HEK293 (cell line): ENCODE data around the gene RAD51C.
A peak's percentile ranks its signal among the peaks of the same experiment; 100 is the strongest.

Experiments
- BCL11B ChIP-seq: fragments of 450-650 bp; formaldehyde crosslinking; IDR thresholded peaks from 2 replicates; pipeline ENCODE4 v1.5.1; 2016; ENCODE audit warnings: low read depth, missing biosample characterization, missing genetic modification characterization
- EGR2 ChIP-seq: fragments of 450-650 bp; formaldehyde crosslinking; IDR thresholded peaks from 2 replicates; pipeline ENCODE4 v1.5.1; 2016; ENCODE audit warnings: low read depth, missing biosample characterization, missing genetic modification characterization
- GLI4 ChIP-seq: fragments of 450-650 bp; formaldehyde crosslinking; IDR thresholded peaks from 2 replicates; pipeline ENCODE4 v1.5.1; 2016; ENCODE audit warnings: missing biosample characterization, missing genetic modification characterization
- HOXD13 ChIP-seq: sonication (generic); formaldehyde crosslinking; IDR thresholded peaks from 2 replicates; pipeline ENCODE4 v1.8.0; 2022; ENCODE audit warnings: missing genetic modification reagents, borderline replicate concordance
- KLF1 ChIP-seq: fragments of 450-650 bp; formaldehyde crosslinking; IDR thresholded peaks from 2 replicates; pipeline ENCODE4 v1.5.1; 2016; ENCODE audit warnings: missing biosample characterization, missing genetic modification characterization
- KLF9 ChIP-seq: fragments of 450-650 bp; formaldehyde crosslinking; IDR thresholded peaks from 2 replicates; pipeline ENCODE4 v1.5.1; 2016; ENCODE audit warnings: missing biosample characterization, missing genetic modification characterization, low read depth
- MZF1 ChIP-seq: fragments of 450-650 bp; formaldehyde crosslinking; IDR thresholded peaks from 2 replicates; pipeline ENCODE4 v1.5.1; 2017; ENCODE audit warnings: missing biosample characterization, missing genetic modification characterization, borderline replicate concordance
- OVOL3 ChIP-seq: fragments of 450-650 bp; formaldehyde crosslinking; IDR thresholded peaks from 2 replicates; pipeline ENCODE4 v1.5.1; 2016; ENCODE audit warnings: missing biosample characterization, missing genetic modification characterization
- TSHZ1 ChIP-seq: fragments of 450-650 bp; formaldehyde crosslinking; IDR thresholded peaks from 2 replicates; pipeline ENCODE4 v1.5.1; 2016; ENCODE audit warnings: missing biosample characterization, missing genetic modification characterization, borderline replicate concordance
- WT1 ChIP-seq: fragments of 450-650 bp; formaldehyde crosslinking; IDR thresholded peaks from 2 replicates; pipeline ENCODE4 v1.5.1; 2016; ENCODE audit warnings: missing biosample characterization, missing genetic modification characterization
- ZBTB17 ChIP-seq: fragments of 450-650 bp; formaldehyde crosslinking; IDR thresholded peaks from 2 replicates; pipeline ENCODE4 v1.5.1; 2016; ENCODE audit warnings: missing biosample characterization, missing genetic modification characterization
- ZNF10 ChIP-seq: fragments of 450-650 bp; formaldehyde crosslinking; IDR thresholded peaks from 2 replicates; pipeline ENCODE4 v1.5.1; 2017; ENCODE audit warnings: missing biosample characterization, missing genetic modification characterization
- ZNF146 ChIP-seq: fragments of 450-650 bp; formaldehyde crosslinking; IDR thresholded peaks from 2 replicates; pipeline ENCODE4 v1.5.1; 2016; ENCODE audit warnings: missing biosample characterization, missing genetic modification characterization
- ZNF155 ChIP-seq: fragments of 450-650 bp; formaldehyde crosslinking; IDR thresholded peaks from 2 replicates; pipeline ENCODE4 v1.5.1; 2016; ENCODE audit warnings: missing biosample characterization, missing genetic modification characterization
- ZNF280C ChIP-seq: fragments of 450-650 bp; formaldehyde crosslinking; IDR thresholded peaks from 2 replicates; pipeline ENCODE4 v1.5.1; 2016; ENCODE audit warnings: missing biosample characterization, missing genetic modification characterization
- ZNF335 ChIP-seq: fragments of 450-650 bp; formaldehyde crosslinking; conservative IDR thresholded peaks from 2 replicates; pipeline ENCODE4 v1.5.1; 2016; ENCODE audit warnings: missing biosample characterization, missing genetic modification characterization
- ZNF394 ChIP-seq: fragments of 450-650 bp; formaldehyde crosslinking; IDR thresholded peaks from 2 replicates; pipeline ENCODE4 v1.5.1; 2016; ENCODE audit warnings: missing biosample characterization, missing genetic modification characterization, mild to moderate bottlenecking, moderate library complexity, borderline replicate concordance
- ZNF513 ChIP-seq: fragments of 450-650 bp; IDR thresholded peaks from 2 replicates; pipeline ENCODE4 v1.5.1; 2018; ENCODE audit warnings: missing biosample characterization, missing genetic modification characterization
- ZNF558 ChIP-seq: fragments of 450-650 bp; formaldehyde crosslinking; IDR thresholded peaks from 2 replicates; pipeline ENCODE4 v1.5.1; 2016; ENCODE audit warnings: missing biosample characterization, missing genetic modification characterization
- ZNF580 ChIP-seq: fragments of 450-650 bp; formaldehyde crosslinking; IDR thresholded peaks from 2 replicates; pipeline ENCODE4 v1.5.1; 2016; ENCODE audit warnings: missing biosample characterization, missing genetic modification characterization
- ZNF629 ChIP-seq: fragments of 450-650 bp; formaldehyde crosslinking; IDR thresholded peaks from 2 replicates; pipeline ENCODE4 v1.5.1; 2017; ENCODE audit warnings: missing biosample characterization, missing genetic modification characterization
- ZNF660 ChIP-seq: fragments of 450-650 bp; IDR thresholded peaks from 2 replicates; pipeline ENCODE4 v1.5.1; 2018; ENCODE audit warnings: missing biosample characterization, mild to moderate bottlenecking, missing genetic modification characterization
- ZNF747 ChIP-seq: fragments of 450-650 bp; formaldehyde crosslinking; IDR thresholded peaks from 2 replicates; pipeline ENCODE4 v1.5.1; 2016; ENCODE audit warnings: missing biosample characterization, missing genetic modification characterization
- ZSCAN30 ChIP-seq: fragments of 450-650 bp; IDR thresholded peaks from 2 replicates; pipeline ENCODE4 v1.5.1; 2018; ENCODE audit warnings: missing biosample characterization, mild to moderate bottlenecking, missing genetic modification characterization, moderate library complexity
- ZXDB ChIP-seq: fragments of 450-650 bp; formaldehyde crosslinking; IDR thresholded peaks from 2 replicates; pipeline ENCODE4 v1.5.1; 2016; ENCODE audit warnings: missing biosample characterization, missing genetic modification characterization
- TF ChIP-seq, protein P1 (sequence below): fragments of 450-650 bp; formaldehyde crosslinking; IDR thresholded peaks from 2 replicates; pipeline ENCODE4 v1.5.1; 2017; ENCODE audit warnings: missing biosample characterization, missing genetic modification characterization
- TF ChIP-seq, protein P2 (sequence below): fragments of 450-650 bp; formaldehyde crosslinking; IDR thresholded peaks from 2 replicates; pipeline ENCODE4 v1.5.1; 2016; ENCODE audit warnings: missing biosample characterization, missing genetic modification characterization

RAD51C gene

DNA sequence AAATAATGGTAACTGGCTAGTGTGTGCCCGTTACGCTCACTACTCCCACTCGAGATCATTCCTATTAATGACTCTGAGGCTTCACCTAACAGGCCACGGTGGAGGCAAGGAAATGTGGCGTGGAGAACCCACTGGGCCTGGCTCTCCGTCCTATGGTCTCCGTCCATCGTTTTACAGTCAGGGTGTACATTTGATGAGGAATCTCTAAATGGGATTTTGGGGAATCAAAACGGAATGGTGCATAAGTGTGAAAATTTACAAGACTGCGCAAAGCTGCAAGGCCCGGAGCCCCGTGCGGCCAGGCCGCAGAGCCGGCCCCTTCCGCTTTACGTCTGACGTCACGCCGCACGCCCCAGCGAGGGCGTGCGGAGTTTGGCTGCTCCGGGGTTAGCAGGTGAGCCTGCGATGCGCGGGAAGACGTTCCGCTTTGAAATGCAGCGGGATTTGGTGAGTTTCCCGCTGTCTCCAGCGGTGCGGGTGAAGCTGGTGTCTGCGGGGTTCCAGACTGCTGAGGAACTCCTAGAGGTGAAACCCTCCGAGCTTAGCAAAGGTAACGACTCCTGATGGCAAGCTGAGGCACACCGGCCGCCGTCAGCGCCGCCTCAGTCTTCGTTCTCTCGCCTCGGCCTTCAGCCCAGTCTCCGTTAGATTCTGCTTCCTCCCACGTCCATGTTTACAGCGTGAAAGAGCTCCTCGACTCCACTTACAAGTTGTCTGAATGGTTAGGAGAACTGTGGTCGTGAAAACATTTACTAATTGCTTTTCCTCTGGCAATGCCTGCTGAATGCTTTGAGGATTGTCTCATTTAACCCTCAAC lies at the start of gene RAD51C (continued):
- peak; percentile 98 for TF ChIP-seq ZNF629 (tag by site-specific recombination)
- TF ChIP-seq WT1 (tag by site-specific recombination), result peak; percentile 27; the same call in 1 of the 2 replicates
- peak; percentile 89 for TF ChIP-seq ZNF394
- peak; percentile 52; the same call in 1 of the 2 replicates for TF ChIP-seq ZNF558 (tag by site-specific recombination)
- TF ChIP-seq EGR2 (tag by site-specific recombination), result peak; percentile 40; the same call in 1 of the 2 replicates
- TF ChIP-seq ZXDB, result peak; percentile 91
- no peak for TF ChIP-seq ZNF280C (tag by site-specific recombination)
- 0 out of 2 replicates have a peak, but pooled peaks have one; percentile 37 for TF ChIP-seq ZSCAN30
- no peak for TF ChIP-seq ZNF155
- peak; percentile 71 for TF ChIP-seq BCL11B
- peak; percentile 95 for TF ChIP-seq ZBTB17 (tag by site-specific recombination)
- TF ChIP-seq ZNF660 (tag by site-specific recombination), result peak; percentile 85
- TF ChIP-seq, protein P1, sequence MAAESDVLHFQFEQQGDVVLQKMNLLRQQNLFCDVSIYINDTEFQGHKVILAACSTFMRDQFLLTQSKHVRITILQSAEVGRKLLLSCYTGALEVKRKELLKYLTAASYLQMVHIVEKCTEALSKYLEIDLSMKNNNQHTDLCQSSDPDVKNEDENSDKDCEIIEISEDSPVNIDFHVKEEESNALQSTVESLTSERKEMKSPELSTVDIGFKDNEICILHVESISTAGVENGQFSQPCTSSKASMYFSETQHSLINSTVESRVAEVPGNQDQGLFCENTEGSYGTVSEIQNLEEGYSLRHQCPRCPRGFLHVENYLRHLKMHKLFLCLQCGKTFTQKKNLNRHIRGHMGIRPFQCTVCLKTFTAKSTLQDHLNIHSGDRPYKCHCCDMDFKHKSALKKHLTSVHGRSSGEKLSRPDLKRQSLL, result 0 out of 2 replicates have a peak, but pooled peaks have one; percentile 7
- TF ChIP-seq OVOL3 (tag by site-specific recombination), result peak; percentile 80; the same call in 1 of the 2 replicates
- 0 out of 2 replicates have a peak, but pooled peaks have one; percentile 50 for TF ChIP-seq HOXD13 (CRISPR knock-in tag)
- peak; percentile 21; the same call in 1 of the 2 replicates for TF ChIP-seq MZF1 (tag by site-specific recombination)
- TF ChIP-seq ZNF146 (tag by site-specific recombination), result 0 out of 2 replicates have a peak, but pooled peaks have one; percentile 2
- TF ChIP-seq, protein P2, sequence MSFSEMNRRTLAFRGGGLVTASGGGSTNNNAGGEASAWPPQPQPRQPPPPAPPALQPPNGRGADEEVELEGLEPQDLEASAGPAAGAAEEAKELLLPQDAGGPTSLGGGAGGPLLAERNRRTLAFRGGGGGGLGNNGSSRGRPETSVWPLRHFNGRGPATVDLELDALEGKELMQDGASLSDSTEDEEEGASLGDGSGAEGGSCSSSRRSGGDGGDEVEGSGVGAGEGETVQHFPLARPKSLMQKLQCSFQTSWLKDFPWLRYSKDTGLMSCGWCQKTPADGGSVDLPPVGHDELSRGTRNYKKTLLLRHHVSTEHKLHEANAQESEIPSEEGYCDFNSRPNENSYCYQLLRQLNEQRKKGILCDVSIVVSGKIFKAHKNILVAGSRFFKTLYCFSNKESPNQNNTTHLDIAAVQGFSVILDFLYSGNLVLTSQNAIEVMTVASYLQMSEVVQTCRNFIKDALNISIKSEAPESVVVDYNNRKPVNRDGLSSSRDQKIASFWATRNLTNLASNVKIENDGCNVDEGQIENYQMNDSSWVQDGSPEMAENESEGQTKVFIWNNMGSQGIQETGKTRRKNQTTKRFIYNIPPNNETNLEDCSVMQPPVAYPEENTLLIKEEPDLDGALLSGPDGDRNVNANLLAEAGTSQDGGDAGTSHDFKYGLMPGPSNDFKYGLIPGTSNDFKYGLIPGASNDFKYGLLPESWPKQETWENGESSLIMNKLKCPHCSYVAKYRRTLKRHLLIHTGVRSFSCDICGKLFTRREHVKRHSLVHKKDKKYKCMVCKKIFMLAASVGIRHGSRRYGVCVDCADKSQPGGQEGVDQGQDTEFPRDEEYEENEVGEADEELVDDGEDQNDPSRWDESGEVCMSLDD (tag by site-specific recombination), result peak; percentile 65; the same call in 1 of the 2 replicates
- TF ChIP-seq TSHZ1, result 0 out of 2 replicates have a peak, but pooled peaks have one; percentile 18
- TF ChIP-seq ZNF747 (tag by site-specific recombination), result no peak
- TF ChIP-seq ZNF513 (tag by site-specific recombination), result no peak
- TF ChIP-seq KLF9 (tag by site-specific recombination), result 0 out of 2 replicates have a peak, but pooled peaks have one; percentile 26
- TF ChIP-seq GLI4 (tag by site-specific recombination), result no peak
- no peak; the same call in 1 of the 2 replicates for TF ChIP-seq ZNF580 (tag by site-specific recombination)
- 0 out of 2 replicates have a peak, but pooled peaks have one; percentile 28 for TF ChIP-seq KLF1
- TF ChIP-seq ZNF10, result peak; percentile 57; the same call in 1 of the 2 replicates
- TF ChIP-seq ZNF335 (tag by site-specific recombination), result peak; percentile 76
